WI38 (cell line): ENCODE data around the gene SELENOW.
"Not testable (repeated sequence)": the region's sequence is repeated elsewhere in the genome, so short reads cannot be mapped to it uniquely, and the experiment has no call there.

ENCODE experiments used
- H3K4me3 ChIP-seq: 2 replicates; pipeline ENCODE4 v1.5.1; 2011; ENCODE audit warnings: low read depth, mild to moderate bottlenecking, control low read depth, low read length
- CTCF ChIP-seq: IDR thresholded peaks from 2 replicates; pipeline ENCODE4 v1.5.1; 2012; ENCODE audit warnings: low read depth, mild to moderate bottlenecking, control low read depth, low read length

Gene SELENOW

GRCh38 chr19:47805313-47805712 is 26.8 kb downstream of the SELENOW start:
- H3K4me3 ChIP-seq, result no peak overlapping the region
- no peak for TF ChIP-seq CTCF

DNA sequence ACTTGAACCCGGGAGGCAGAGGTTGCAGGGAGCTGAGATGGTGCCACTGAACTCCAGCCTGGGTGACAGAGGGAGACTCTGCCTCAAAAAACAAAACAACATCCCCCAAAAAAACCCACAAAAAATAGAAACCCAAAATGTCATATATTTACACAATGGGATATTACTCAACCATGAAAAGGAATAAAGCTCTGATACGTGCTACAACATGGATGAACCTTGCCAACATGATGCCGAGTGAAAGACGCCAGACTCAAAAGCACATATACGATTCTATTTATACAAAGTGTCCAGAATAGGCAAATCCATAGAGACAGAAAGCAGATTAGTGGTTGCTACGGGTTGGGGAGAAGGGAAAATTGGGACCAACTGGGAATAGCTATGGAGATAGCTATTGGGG is 27.9 kb downstream of the SELENOW start:
- no peak overlapping the region for H3K4me3 ChIP-seq
- TF ChIP-seq CTCF, result no peak

DNA sequence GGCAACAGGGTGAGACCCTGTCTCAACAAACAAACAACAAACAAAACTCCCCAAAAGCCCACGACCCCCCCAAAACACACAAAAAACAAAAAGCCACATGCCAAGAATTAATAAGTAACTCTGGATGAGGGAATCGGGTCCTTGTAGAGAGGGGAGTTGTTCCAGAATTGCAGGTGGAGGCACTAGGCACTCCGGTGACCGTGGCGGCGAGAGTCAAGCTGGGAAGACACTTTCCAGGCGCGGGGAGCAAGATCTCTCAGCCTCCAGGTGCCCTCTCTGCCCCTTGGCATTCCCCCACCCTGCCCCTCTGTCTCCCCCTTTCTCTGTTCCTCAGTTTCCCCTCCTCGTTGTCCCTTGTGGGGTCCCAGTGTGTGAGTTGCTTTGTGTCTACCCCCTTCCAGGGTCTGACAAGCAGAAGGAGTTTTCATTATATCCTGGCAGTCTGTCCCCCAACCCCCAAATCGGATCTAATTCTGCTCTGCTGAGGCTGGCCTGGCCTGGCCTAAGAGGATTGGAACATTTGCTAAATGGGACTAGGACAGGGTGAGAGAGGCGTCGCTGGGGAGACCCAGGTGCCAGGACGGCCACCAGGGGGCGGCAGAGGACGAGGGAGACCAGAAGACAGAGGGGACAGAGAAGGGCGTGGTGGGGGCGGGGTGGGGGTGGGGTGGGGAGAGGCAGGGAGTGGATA is 34.9 kb downstream of the SELENOW start:
- TF ChIP-seq CTCF, result peak; percentile 39

DNA sequence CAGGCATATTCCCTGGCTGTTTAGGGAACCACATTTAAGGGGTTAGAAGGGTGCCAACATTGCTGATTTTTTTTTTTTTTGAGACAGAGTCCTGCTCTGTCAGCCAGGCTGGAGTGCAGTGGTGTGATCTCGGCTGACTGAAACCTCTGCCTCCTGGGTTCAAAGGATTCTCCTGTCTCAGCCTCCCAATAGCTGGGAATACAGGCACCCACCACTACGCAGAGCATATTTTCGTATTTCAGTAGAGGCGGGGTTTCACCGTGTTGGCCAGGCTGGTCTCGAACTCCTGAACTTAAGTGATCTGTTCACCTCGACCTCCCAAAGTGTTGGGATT is 35.5 kb downstream of the SELENOW start:
- no peak overlapping the region for H3K4me3 ChIP-seq
- TF ChIP-seq CTCF, result no peak

More for the DNA sequence above, 34.9 kb downstream of the SELENOW start:
- H3K4me3 ChIP-seq, result no peak overlapping the region

DNA sequence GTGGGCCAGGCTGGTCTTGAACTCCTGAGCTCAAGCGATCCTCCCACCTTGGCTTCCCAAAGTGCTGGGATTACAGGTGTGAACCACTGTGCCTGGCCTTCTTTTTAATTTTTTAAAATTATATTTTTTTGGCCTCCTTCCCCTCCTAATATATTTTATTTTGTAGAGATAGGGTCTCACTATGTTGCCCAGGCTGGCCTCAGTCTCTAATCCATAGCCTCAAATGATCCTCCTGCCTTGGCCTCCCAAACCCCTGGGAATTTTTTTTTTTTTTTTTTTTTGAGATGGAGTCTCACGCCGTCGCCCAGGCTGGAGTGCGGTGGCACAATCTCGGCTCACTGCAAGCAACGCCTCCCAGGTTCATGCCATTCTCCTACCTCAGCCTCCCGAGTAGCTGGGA is 37.8 kb downstream of the SELENOW start:
- H3K4me3 ChIP-seq, result not testable (repeated sequence)

- H3K4me3 ChIP-seq, result not testable (repeated sequence)
Observed at GRCh38 chr19:47818221-47818620, 39.7 kb downstream of the SELENOW start.

- H3K4me3 ChIP-seq, result peak overlapping the region; percentile 8; the same call in 1 of the 2 replicates
- TF ChIP-seq CTCF, result no peak
Observed at GRCh38 chr19:47819858-47820257, 41.4 kb downstream of the SELENOW start.

DNA sequence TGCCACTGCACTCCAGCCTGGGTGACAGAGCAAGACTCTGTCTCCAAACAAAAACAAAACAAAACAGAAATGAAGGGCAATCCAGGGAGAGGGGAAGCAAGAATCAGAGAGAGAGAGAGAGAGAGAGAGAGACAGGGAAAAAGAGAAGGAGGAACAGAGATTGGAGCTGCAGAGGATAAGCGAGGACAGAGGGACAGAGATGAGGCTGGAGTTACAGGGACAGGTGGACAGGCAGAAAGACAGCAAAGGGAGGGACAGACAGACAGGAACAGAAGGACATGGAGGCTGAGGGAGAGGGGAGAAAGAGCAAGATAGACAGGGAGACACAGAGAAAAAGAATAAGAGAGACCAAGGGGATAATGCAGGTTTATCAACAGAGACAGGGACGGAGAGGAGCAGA is 41.9 kb downstream of the SELENOW start:
- TF ChIP-seq CTCF, result no peak
- H3K4me3 ChIP-seq, result no peak overlapping the region
